GM12878 (cell line): ENCODE data around the gene OR13C8. TPM values are rescaled to one million over a fixed set of nuclear protein-coding genes. Genes with fewer than 3 reads are reported as not detected.

Experiments used
- ATAC-seq: fragments of 200-7000 bp; cut with Tn5 transposase; 3 replicates; pipeline ENCODE4 v1.9.1; 2020; ENCODE audit warnings: mild to moderate bottlenecking, moderate library complexity
- BruUV-seq: library from RNA; stranded (reverse); fragments of 400-500 nt; replicated peaks from 2 replicates; lab custom pipeline; 2021; lab: Mats Ljungman, UMichigan
- CTCF ChIA-PET: fragments of 300-600 bp; sonication (Branson Sonifier 250); formaldehyde crosslinking; extraction: SDS; loops from one replicate; lab custom pipeline; 2021; ENCODE audit warnings: inconsistent platforms; lab: Yijun Ruan, JAX
- POLR2A ChIA-PET: fragments of 350-600 bp; formaldehyde crosslinking; extraction: SDS; loops from one replicate; lab custom pipeline; 2021; ENCODE audit warnings: inconsistent platforms; lab: Charles Lee
- RAD21 ChIA-PET: fragments of 300-600 bp; sonication (Branson Sonifier 250); formaldehyde crosslinking; loops from one replicate; lab custom pipeline; 2023; ENCODE audit warnings: antibody characterized with exemption; ENCODE audit not compliant: unreplicated experiment; lab: Charles Lee
- SMC1A ChIA-PET: fragments of 300-600 bp; sonication (Branson Sonifier 250); formaldehyde crosslinking; loops from one replicate; lab custom pipeline; 2023; ENCODE audit not compliant: unreplicated experiment, uncharacterized antibody; lab: Charles Lee
- DNase-seq: peaks from one replicate; pipeline ENCODE4 v3.0.0-alpha.2; 2011; ENCODE audit warnings: low read depth, low spot score
- FAIRE-seq: peaks from 3 replicates; lab custom pipeline; 2011; peaks lifted over from hg19 to GRCh38; lab: Jason Lieb, UNC
- H2AFZ ChIP-seq: 2 replicates; pipeline ENCODE4 v1.6.0; 2011; ENCODE audit warnings: low read depth, low read length, control low read depth; ENCODE audit not compliant: control insufficient read depth
- H3K27ac ChIP-seq: 2 replicates; pipeline ENCODE4 v1.5.1; 2011; ENCODE audit warnings: control low read depth; ENCODE audit not compliant: control insufficient read depth, insufficient read depth
- H3K27me3 ChIP-seq, 2 experiments: replicated peaks in 1 of 2; 2 replicates each; pipeline versions ENCODE4 v1.6.0 to v1.6.1; 2011; ENCODE audit warnings: low read length in 1 of 2; ENCODE audit not compliant: control insufficient read depth in 2 of 2, insufficient read depth in 2 of 2
- H3K36me3 ChIP-seq, 2 experiments: 2 replicates each; pipeline ENCODE4 v1.5.1; 2011; ENCODE audit warnings: low read length in 1 of 2; ENCODE audit not compliant: control insufficient read depth in 2 of 2, insufficient read depth in 2 of 2
- H3K4me1 ChIP-seq: 2 replicates; pipeline ENCODE4 v1.6.1; 2011; ENCODE audit warnings: mild to moderate bottlenecking, low read length, moderate library complexity, mixed read lengths; ENCODE audit not compliant: control insufficient read depth, insufficient read depth
- H3K4me2 ChIP-seq: 2 replicates; pipeline ENCODE4 v1.6.0; 2011; ENCODE audit warnings: control low read depth; ENCODE audit not compliant: control insufficient read depth, insufficient read depth
- H3K4me3 ChIP-seq: fragments of 200-600 bp; sonication (generic); 2 replicates; pipeline ENCODE4 v1.5.1; 2016
- H3K79me2 ChIP-seq: 2 replicates; pipeline ENCODE4 v1.6.0; 2011; ENCODE audit warnings: low read length; ENCODE audit not compliant: control insufficient read depth, insufficient read depth
- H3K9ac ChIP-seq: 2 replicates; pipeline ENCODE4 v1.8.0; 2011; ENCODE audit warnings: low read length, control low read depth, mixed read lengths; ENCODE audit not compliant: control insufficient read depth, insufficient read depth
- H3K9me3 ChIP-seq: replicated peaks from 3 replicates; pipeline ENCODE4 v1.5.1; 2011; ENCODE audit warnings: mild to moderate bottlenecking, low read length; ENCODE audit not compliant: control insufficient read depth, insufficient read depth
- H4K20me1 ChIP-seq: 2 replicates; pipeline ENCODE4 v1.6.0; 2011; ENCODE audit not compliant: control insufficient read depth, insufficient read depth
- BMI1 ChIP-seq: fragments of 450-650 bp; IDR thresholded peaks from 2 replicates; pipeline ENCODE4 v1.6.1; 2016; ENCODE audit warnings: mild to moderate bottlenecking, moderate library complexity, borderline replicate concordance
- CBFB ChIP-seq: IDR thresholded peaks from 2 replicates; pipeline ENCODE4 v1.6.1; 2016; ENCODE audit warnings: antibody characterized with exemption, low read depth
- CBX3 ChIP-seq: fragments of 200-600 bp; sonication (generic); IDR thresholded peaks from 2 replicates; pipeline ENCODE4 v1.6.1; 2016; ENCODE audit warnings: low read depth, borderline replicate concordance
- CBX5 ChIP-seq: sonication (generic); IDR thresholded peaks from 2 replicates; pipeline ENCODE4 v1.6.1; 2016; ENCODE audit warnings: low read depth, moderate library complexity, mild to moderate bottlenecking, inconsistent platforms
- CHD1 ChIP-seq: IDR thresholded peaks from 2 replicates; pipeline ENCODE4 v1.6.1; 2012; ENCODE audit warnings: low read depth, low read length, improper control_type of control experiment
- CHD4 ChIP-seq: fragments of 200-600 bp; sonication (generic); IDR thresholded peaks from 2 replicates; pipeline ENCODE4 v1.6.1; 2016; ENCODE audit warnings: mild to moderate bottlenecking
- IRF3 ChIP-seq: fragments of 450-650 bp; IDR thresholded peaks from 2 replicates; pipeline ENCODE4 v1.6.1; 2014; ENCODE audit warnings: mild to moderate bottlenecking
- MEF2A ChIP-seq: IDR thresholded peaks from 2 replicates; pipeline ENCODE4 v1.6.1; 2011; ENCODE audit warnings: low read depth, mild to moderate bottlenecking, low read length, moderate library complexity; ENCODE audit not compliant: insufficient read depth
- MYB ChIP-seq: fragments of 150-350 bp; IDR thresholded peaks from 2 replicates; pipeline ENCODE4 v1.6.1; 2014; ENCODE audit warnings: mild to moderate bottlenecking, low read depth, low read length, borderline replicate concordance
- NFIC ChIP-seq: IDR thresholded peaks from 2 replicates; pipeline ENCODE4 v1.6.1; 2012; ENCODE audit warnings: low read depth, mild to moderate bottlenecking, inconsistent platforms, low read length, moderate library complexity
- PAX8 ChIP-seq: fragments of 450-650 bp; IDR thresholded peaks from 2 replicates; pipeline ENCODE4 v1.6.1; 2017; ENCODE audit warnings: mild to moderate bottlenecking, moderate library complexity
- POLR2AphosphoS2 ChIP-seq: IDR thresholded peaks from 2 replicates; pipeline ENCODE4 v1.6.1; 2011; ENCODE audit warnings: low read depth, mild to moderate bottlenecking, low read length, improper control_type of control experiment, moderate library complexity
- SP1 ChIP-seq: IDR thresholded peaks from one replicate; pipeline ENCODE4 v1.6.1; 2011; ENCODE audit warnings: low read depth, low read length
- TCF3 ChIP-seq: IDR thresholded peaks from 2 replicates; pipeline ENCODE4 v1.6.1; 2012; ENCODE audit warnings: low read depth, mild to moderate bottlenecking, low read length, borderline replicate concordance; ENCODE audit not compliant: insufficient read depth
- USF2 ChIP-seq: IDR thresholded peaks from 2 replicates; pipeline ENCODE4 v1.6.1; 2011; ENCODE audit warnings: low read depth, low read length, improper control_type of control experiment, borderline replicate concordance
- ZBTB33 ChIP-seq: fragments of 450-650 bp; IDR thresholded peaks from 2 replicates; pipeline ENCODE4 v1.6.1; 2017; ENCODE audit warnings: mild to moderate bottlenecking
- ZBTB4 ChIP-seq: fragments of 450-650 bp; formaldehyde crosslinking; IDR thresholded peaks from 2 replicates; pipeline ENCODE4 v1.4.0; 2022; ENCODE audit warnings: mild to moderate bottlenecking, moderate library complexity
- ZNF274 ChIP-seq: IDR thresholded peaks from one replicate; pipeline ENCODE4 v1.8.0; 2011; ENCODE audit not compliant: insufficient read length, insufficient read depth
- ZNF622 ChIP-seq: fragments of 450-650 bp; IDR thresholded peaks from 2 replicates; pipeline ENCODE4 v1.6.1; 2017; ENCODE audit warnings: mild to moderate bottlenecking, inconsistent platforms
- WGBS: methylation state at CpG from one replicate; pipeline ENCODE4 v1.1.6; 2016; ENCODE audit warnings: low lambda C conversion rate; ENCODE audit not compliant: insufficient replicate concordance, insufficient coverage; ENCODE audit errors: missing lambda C conversion rate; 5-methylcytosine and 5-hydroxymethylcytosine counted together
- in situ Hi-C: fragments of 300-500 bp; cut with MboI; formaldehyde crosslinking; loops from 9 replicates; pipeline ENCODE4 v1.14.3; 2018; ENCODE audit warnings: mixed read lengths
- intact Hi-C: fragments of 100-400 bp; cut with micrococcal nuclease; formaldehyde crosslinking; loops from one replicate; pipeline ENCODE4 v1.14.2; 2022; ENCODE audit not compliant: unreplicated experiment
- polyA plus RNA-seq, 11 experiments: library from polyadenylated mRNA; depleted of rRNA in 4 of 11; unstranded in 6 of 11; stranded (reverse) in 5 of 11; fragments of >200 nt; fragmentation: Nextera tagmentation in 4 of 11; fragmentation: Illumina TruSeq in 1 of 11; extraction: Ambion mirVana in 4 of 11; extraction: Trizol in 1 of 11; gene quantifications; 1 replicate in 1 of 11; 2 replicates in 10 of 11; pipeline versions ENCODE4 v1.2.1 to v1.2.3, GENCODE V29; 2011 to 2016; ENCODE audit warnings: inconsistent platforms in 2 of 11, missing spikeins in 2 of 11, low read depth in 1 of 11
- total RNA-seq, 4 experiments: library from RNA; depleted of rRNA in 3 of 4; stranded (reverse); fragments of >200 nt in 3 of 4; fragmentation: Illumina TruSeq in 1 of 4; extraction: Trizol in 1 of 4; gene quantifications; 2 replicates each; pipeline versions ENCODE4 v1.2.1 to v1.2.3, GENCODE V29; 2013 to 2021

The OR13C8 gene
- total and polyA plus RNA-seq, 10 of the 15 experiments (the other 5 are each of a cell fraction or from before 2014, with no cell fraction given): not detected

GRCh38 chr9:104572612-104573011 lies 3.6 kb downstream of the OR13C8 start (continued):
- TF ChIP-seq CBX3: no peak
- no peak for TF ChIP-seq CHD4
- no peak for TF ChIP-seq CBX5
- TF ChIP-seq BMI1: no peak
- TF ChIP-seq PAX8: no peak
- TF ChIP-seq SP1: no peak

GRCh38 chr9:104575456-104575855 lies 6.5 kb downstream of the OR13C8 start:
- Histone ChIP-seq H3K79me2 (no peaks in the 10 kb centered on the region), H3K27me3 (no peaks in the 10 kb centered on the region), H3K4me3 (no peak overlapping the region), H3K9me3 (no peaks in the 10 kb centered on the region), H3K4me1 (no peaks in the 10 kb centered on the region), H3K4me2 (no peak overlapping the region), H3K9ac (no peak overlapping the region), H4K20me1 (no peaks in the 10 kb centered on the region), H2AFZ (no peak overlapping the region), H3K36me3 (no peaks in the 10 kb centered on the region), H3K27ac (no peak overlapping the region)
- BruUV-seq: no TSS peak
- CTCF ChIA-PET: interaction anchor here (1.0 kb wide), 1 partner anchor 23 kb away, joined by 3 read pairs; no protein-coding TSS in a partner anchor
- RAD21 ChIA-PET: no interaction called here
- DNase-seq (no peak), ATAC-seq (no peak), FAIRE-seq (no peak)
- SMC1A ChIA-PET: no interaction called here
- intact Hi-C loops (no loop called here), in situ Hi-C loops (no loop called here)
- 13% methylated on average over 2 of the region's 2 CpGs for WGBS
- POLR2A ChIA-PET: no interaction called here
- TF ChIP-seq ZNF274: no peak
- TF ChIP-seq ZBTB4: no peak
- no peak for TF ChIP-seq ZNF622
- TF ChIP-seq MEF2A: no peak
- no peak for TF ChIP-seq TCF3
- no peak for TF ChIP-seq ZBTB33
- no peak for TF ChIP-seq MYB
- TF ChIP-seq CBFB: no peak
- no peak for TF ChIP-seq NFIC
- no peak for TF ChIP-seq IRF3
- no peak for TF ChIP-seq POLR2AphosphoS2
- no peak for TF ChIP-seq CHD1
- no peak for TF ChIP-seq USF2
